Measurements from ENCODE around the gene VKORC1L1.
"Not testable (repeated sequence)": the region's sequence is repeated elsewhere in the genome, so short reads cannot be mapped to it uniquely, and the experiment has no call there.

The VKORC1L1 gene

GRCh38 chr7:65938336-65938895 is 65.5 kb downstream of the VKORC1L1 start:
- Histone ChIP-seq H3K4me3 (ENCODE audit: low read length in 2 of 2) (no peak overlapping the region), H3K4me1 (ENCODE audit: control insufficient read depth, insufficient read depth, low read length) (no peaks in the 10 kb centered on the region), H3K36me3 (ENCODE audit: control insufficient read depth in 2 of 2, insufficient read depth in 2 of 2, low read length in 2 of 2) (no peaks in the 10 kb centered on the region), H3K9me3 (ENCODE audit: control insufficient read depth in 2 of 2, low read length in 2 of 2) (no peaks in the 10 kb centered on the region), H3K27ac (ENCODE audit: low read length) (no peak overlapping the region), H3K27me3 (ENCODE audit: control insufficient read depth in 1 of 2, insufficient read depth in 2 of 2, low read length in 2 of 2) (no peaks in the 10 kb centered on the region), H3K9ac (ENCODE audit: low read length in 2 of 2) (no peak overlapping the region)

- not testable (repeated sequence) for H3K4me1 ChIP-seq (ENCODE audit: control insufficient read depth, insufficient read depth, low read length); H3K27me3 ChIP-seq (ENCODE audit: control insufficient read depth in 1 of 2, insufficient read depth in 2 of 2, low read length in 2 of 2); H3K27ac ChIP-seq (ENCODE audit: low read length); H3K9me3 ChIP-seq (ENCODE audit: control insufficient read depth in 2 of 2, low read length in 2 of 2); H3K36me3 ChIP-seq (ENCODE audit: control insufficient read depth in 2 of 2, insufficient read depth in 2 of 2, low read length in 2 of 2); H3K9ac ChIP-seq (ENCODE audit: low read length in 2 of 2); H3K4me3 ChIP-seq (ENCODE audit: low read length in 2 of 2)
Measured at GRCh38 chr7:65945787-65946186, 72.9 kb downstream of the VKORC1L1 start.

DNA sequence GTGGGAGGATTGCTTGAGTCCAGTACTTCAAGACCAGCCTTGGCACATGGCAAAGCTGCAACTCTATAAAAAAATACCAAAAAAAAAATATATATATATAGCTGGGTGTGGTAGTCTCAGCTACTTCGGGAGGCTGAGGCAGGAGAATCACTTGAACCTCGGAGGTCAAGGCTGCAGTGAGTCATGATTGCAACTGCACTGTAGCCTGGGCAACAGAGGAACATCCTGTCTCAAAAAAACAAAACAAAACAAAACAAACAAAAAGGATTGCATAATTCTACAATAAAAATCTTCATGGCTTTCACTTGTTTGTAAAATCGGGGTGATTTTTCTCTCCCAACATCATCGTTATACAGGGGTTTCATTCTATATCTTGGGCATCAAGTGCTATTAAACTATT is 74.0 kb downstream of the VKORC1L1 start:
- Histone ChIP-seq H3K27ac (ENCODE audit: low read length) (no peak overlapping the region), H3K4me3 (ENCODE audit: low read length in 2 of 2) (no peak overlapping the region), H3K9ac (ENCODE audit: low read length in 2 of 2) (no peak overlapping the region), H3K9me3 (ENCODE audit: control insufficient read depth in 2 of 2, low read length in 2 of 2) (no peaks in the 10 kb centered on the region), H3K36me3 (ENCODE audit: control insufficient read depth in 2 of 2, insufficient read depth in 2 of 2, low read length in 2 of 2) (no peaks in the 10 kb centered on the region), H3K27me3 (ENCODE audit: control insufficient read depth in 1 of 2, insufficient read depth in 2 of 2, low read length in 2 of 2) (no peaks in the 10 kb centered on the region), H3K4me1 (ENCODE audit: control insufficient read depth, insufficient read depth, low read length) (no peaks in the 10 kb centered on the region)

GRCh38 chr7:65951837-65952578 is 79.1 kb downstream of the VKORC1L1 start:
- Histone ChIP-seq H3K27me3 (ENCODE audit: control insufficient read depth in 1 of 2, insufficient read depth in 2 of 2, low read length in 2 of 2) (no peaks in the 10 kb centered on the region), H3K4me1 (ENCODE audit: control insufficient read depth, insufficient read depth, low read length) (no peaks in the 10 kb centered on the region), H3K9me3 (ENCODE audit: control insufficient read depth in 2 of 2, low read length in 2 of 2) (no peaks in the 10 kb centered on the region), H3K9ac (ENCODE audit: low read length in 2 of 2) (no peak overlapping the region), H3K4me3 (ENCODE audit: low read length in 2 of 2) (no peak overlapping the region), H3K36me3 (ENCODE audit: control insufficient read depth in 2 of 2, insufficient read depth in 2 of 2, low read length in 2 of 2) (peaks cover 16 to 20% of the 10 kb centered on the region in 2 donors), H3K27ac (ENCODE audit: low read length) (no peak overlapping the region)

GRCh38 chr7:65953001-65953720 is 80.3 kb downstream of the VKORC1L1 start:
- Histone ChIP-seq H3K27me3 (ENCODE audit: control insufficient read depth in 1 of 2, insufficient read depth in 2 of 2, low read length in 2 of 2) (no peaks in the 10 kb centered on the region), H3K9me3 (ENCODE audit: control insufficient read depth in 2 of 2, low read length in 2 of 2) (no peaks in the 10 kb centered on the region), H3K27ac (ENCODE audit: low read length) (no peak overlapping the region), H3K9ac (ENCODE audit: low read length in 2 of 2) (no peak overlapping the region), H3K4me1 (ENCODE audit: control insufficient read depth, insufficient read depth, low read length) (no peaks in the 10 kb centered on the region), H3K36me3 (ENCODE audit: control insufficient read depth in 2 of 2, insufficient read depth in 2 of 2, low read length in 2 of 2) (peaks cover 19 to 20% of the 10 kb centered on the region in 2 donors), H3K4me3 (ENCODE audit: low read length in 2 of 2) (no peak overlapping the region)

GRCh38 chr7:65953890-65954450 is 81.1 kb downstream of the VKORC1L1 start:
- H3K4me3 ChIP-seq (ENCODE audit: low read length in 2 of 2): no peak overlapping the region
- H3K27me3 ChIP-seq (ENCODE audit: control insufficient read depth in 1 of 2, insufficient read depth in 2 of 2, low read length in 2 of 2): no peaks in the 10 kb centered on the region
- peaks cover 23 to 25% of the 10 kb centered on the region in 2 donors for H3K36me3 ChIP-seq (ENCODE audit: control insufficient read depth in 2 of 2, insufficient read depth in 2 of 2, low read length in 2 of 2)
- no peak overlapping the region for H3K27ac ChIP-seq (ENCODE audit: low read length)
- no peak overlapping the region for H3K9ac ChIP-seq (ENCODE audit: low read length in 2 of 2)
- no peaks in the 10 kb centered on the region for H3K9me3 ChIP-seq (ENCODE audit: control insufficient read depth in 2 of 2, low read length in 2 of 2)
- H3K4me1 ChIP-seq (ENCODE audit: control insufficient read depth, insufficient read depth, low read length): no peaks in the 10 kb centered on the region

- Histone ChIP-seq H3K9me3 (ENCODE audit: control insufficient read depth in 2 of 2, low read length in 2 of 2) (no peaks in the 10 kb centered on the region), H3K36me3 (ENCODE audit: control insufficient read depth in 2 of 2, insufficient read depth in 2 of 2, low read length in 2 of 2) (peaks cover 35 to 36% of the 10 kb centered on the region in 2 donors), H3K4me3 (ENCODE audit: low read length in 2 of 2) (no peak overlapping the region), H3K4me1 (ENCODE audit: control insufficient read depth, insufficient read depth, low read length) (peaks cover 2% of the 10 kb centered on the region), H3K27ac (ENCODE audit: low read length) (no peak overlapping the region), H3K27me3 (ENCODE audit: control insufficient read depth in 1 of 2, insufficient read depth in 2 of 2, low read length in 2 of 2) (no peaks in the 10 kb centered on the region), H3K9ac (ENCODE audit: low read length in 2 of 2) (no peak overlapping the region)
Measured at GRCh38 chr7:65955718-65956117, 82.8 kb downstream of the VKORC1L1 start.

DNA sequence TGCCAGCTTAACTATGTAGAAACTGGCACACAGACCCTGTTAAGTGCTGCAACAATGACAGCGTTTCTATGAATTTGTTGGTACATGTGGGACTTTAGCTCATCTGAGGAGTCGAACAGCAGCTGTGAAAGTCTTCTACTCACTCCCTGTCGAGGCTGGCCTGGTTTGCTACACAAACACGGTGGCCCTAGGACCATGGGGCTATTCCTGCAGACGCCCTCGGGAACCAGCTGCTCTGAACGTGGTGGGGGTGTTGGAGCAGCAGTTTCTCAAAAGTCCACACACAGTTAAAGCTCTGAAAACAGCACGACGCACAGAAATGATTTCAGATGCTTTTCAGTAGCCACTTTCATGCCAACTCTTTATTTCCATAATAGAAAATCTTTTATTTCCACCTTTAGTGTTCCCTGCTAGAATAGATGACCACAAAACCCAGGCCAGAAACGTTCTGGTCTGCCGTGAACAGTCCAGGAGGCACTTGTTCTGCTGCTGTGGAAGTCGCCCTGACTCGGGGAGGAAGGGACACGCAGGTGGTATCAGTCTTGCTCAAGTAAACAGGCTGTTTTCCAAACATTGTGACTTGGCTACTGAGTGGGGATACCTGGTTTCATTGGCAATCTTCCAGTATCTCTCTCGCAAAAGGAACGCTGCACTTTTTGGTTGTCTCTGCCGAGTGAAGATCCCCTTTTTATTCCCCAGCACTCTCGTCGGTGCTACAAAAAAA is 87.6 kb downstream of the VKORC1L1 start:
- H3K4me3 ChIP-seq (ENCODE audit: low read length in 2 of 2): no peak overlapping the region
- H3K27me3 ChIP-seq (ENCODE audit: control insufficient read depth in 1 of 2, insufficient read depth in 2 of 2, low read length in 2 of 2): no peaks in the 10 kb centered on the region
- H3K27ac ChIP-seq (ENCODE audit: low read length): no peak overlapping the region
- H3K9me3 ChIP-seq (ENCODE audit: control insufficient read depth in 2 of 2, low read length in 2 of 2): no peaks in the 10 kb centered on the region
- H3K9ac ChIP-seq (ENCODE audit: low read length in 2 of 2): no peak overlapping the region
- peaks cover 2% of the 10 kb centered on the region for H3K4me1 ChIP-seq (ENCODE audit: control insufficient read depth, insufficient read depth, low read length)
- H3K36me3 ChIP-seq (ENCODE audit: control insufficient read depth in 2 of 2, insufficient read depth in 2 of 2, low read length in 2 of 2): peaks cover 35 to 51% of the 10 kb centered on the region in 2 donors

GRCh38 chr7:65962033-65962432 is 89.2 kb downstream of the VKORC1L1 start:
- Histone ChIP-seq H3K4me3 (ENCODE audit: low read length in 2 of 2) (no peak overlapping the region), H3K9ac (ENCODE audit: low read length in 2 of 2) (no peak overlapping the region), H3K4me1 (ENCODE audit: control insufficient read depth, insufficient read depth, low read length) (peaks cover 2% of the 10 kb centered on the region), H3K27me3 (ENCODE audit: control insufficient read depth in 1 of 2, insufficient read depth in 2 of 2, low read length in 2 of 2) (no peaks in the 10 kb centered on the region), H3K27ac (ENCODE audit: low read length) (no peak overlapping the region), H3K9me3 (ENCODE audit: control insufficient read depth in 2 of 2, low read length in 2 of 2) (no peaks in the 10 kb centered on the region), H3K36me3 (ENCODE audit: control insufficient read depth in 2 of 2, insufficient read depth in 2 of 2, low read length in 2 of 2) (peaks cover 31 to 45% of the 10 kb centered on the region in 2 donors)

DNA sequence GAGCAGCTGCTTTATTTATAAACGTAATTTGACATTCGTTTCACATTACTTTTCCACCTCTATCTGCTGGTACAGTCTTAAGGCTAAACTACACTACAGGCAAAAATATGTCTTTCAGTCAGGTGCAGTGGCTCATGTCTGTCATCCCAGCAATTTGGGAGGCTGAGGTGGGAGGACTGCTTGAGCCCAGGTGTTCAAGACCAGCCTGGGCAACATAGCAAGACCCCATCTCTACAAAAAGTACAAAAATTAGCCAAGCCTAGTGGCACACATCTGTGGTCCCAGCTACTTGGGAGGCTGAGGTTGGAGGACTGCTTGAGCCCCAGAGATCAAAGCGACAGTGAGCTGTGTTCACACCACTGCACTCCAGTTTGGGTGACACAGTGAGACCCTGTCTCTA is 91.8 kb downstream of the VKORC1L1 start:
- H3K36me3 ChIP-seq (ENCODE audit: control insufficient read depth in 2 of 2, insufficient read depth in 2 of 2, low read length in 2 of 2): peaks cover 41 to 47% of the 10 kb centered on the region in 2 donors
- H3K27ac ChIP-seq (ENCODE audit: low read length); H3K9me3 ChIP-seq (ENCODE audit: control insufficient read depth in 2 of 2, low read length in 2 of 2); H3K27me3 ChIP-seq (ENCODE audit: control insufficient read depth in 1 of 2, insufficient read depth in 2 of 2, low read length in 2 of 2); H3K4me1 ChIP-seq (ENCODE audit: control insufficient read depth, insufficient read depth, low read length); H3K9ac ChIP-seq (ENCODE audit: low read length in 2 of 2); H3K4me3 ChIP-seq (ENCODE audit: low read length in 2 of 2): not testable (repeated sequence)
